GM04504 (cell line): Measurements from ENCODE around the gene FAM221B.

ENCODE experiments used
- DNase-seq: peaks from one replicate; pipeline ENCODE4 v3.0.0-alpha.2; 2012; ENCODE audit warnings: low read depth

Gene FAM221B

GRCh38 chr9:35816708-35817107 is 11.8 kb downstream of the FAM221B start:
- DNase-seq, result no peak

GRCh38 chr9:35814841-35815543 is 13.5 kb downstream of the FAM221B start, which contains the start of gene HINT2:
Gene HINT2 (minus strand): TSS chr9:35815042. CDS start chr9:35814979, 63 bp downstream.
- peak; percentile 99 for DNase-seq

- no peak for DNase-seq
Observed at GRCh38 chr9:35814106-35814840, 14.3 kb downstream of the FAM221B start.

GRCh38 chr9:35813434-35814105 is 15.0 kb downstream of the FAM221B start:
- no peak for DNase-seq

- peak; percentile 89 for DNase-seq
Observed at GRCh38 chr9:35812025-35812602, 16.4 kb downstream of the FAM221B start, which contains the start of gene SPAG8. Gene SPAG8 (minus strand): TSS chr9:35812262. CDS start chr9:35812147, 115 bp downstream.

- DNase-seq, result no peak
Observed at GRCh38 chr9:35811381-35812024, 17.0 kb downstream of the FAM221B start.

GRCh38 chr9:35810122-35810521 is 18.4 kb downstream of the FAM221B start:
- DNase-seq, result no peak

- no peak for DNase-seq
Observed at GRCh38 chr9:35808433-35808832, 20.1 kb downstream of the FAM221B start.

GRCh38 chr9:35806101-35806500 is 22.4 kb downstream of the FAM221B start:
- no peak for DNase-seq

- DNase-seq, result no peak
Observed at GRCh38 chr9:35801328-35802128, 27.0 kb downstream of the FAM221B start.

GRCh38 chr9:35800530-35800929 is 28.0 kb downstream of the FAM221B start:
- DNase-seq, result no peak

- no peak for DNase-seq
Observed at GRCh38 chr9:35798658-35799374, 29.7 kb downstream of the FAM221B start.

- no peak for DNase-seq
Observed at GRCh38 chr9:35797311-35798109, 31.0 kb downstream of the FAM221B start.

GRCh38 chr9:35795695-35796094 is 32.8 kb downstream of the FAM221B start:
- no peak for DNase-seq

- DNase-seq, result no peak
Observed at GRCh38 chr9:35793461-35793860, 35.1 kb downstream of the FAM221B start.

GRCh38 chr9:35792826-35793225 is 35.7 kb downstream of the FAM221B start:
- DNase-seq, result no peak

- no peak for DNase-seq
Observed at GRCh38 chr9:35792024-35792813, 36.3 kb downstream of the FAM221B start.

GRCh38 chr9:35791297-35791921 is 37.1 kb downstream of the FAM221B start, which contains the start of gene NPR2:
Gene NPR2 (plus strand): TSS chr9:35791591. CDS start chr9:35792409, 818 bp downstream.
- no peak for DNase-seq
